ENCODE results near the gene VPS37D. TPM values are rescaled to one million over a fixed set of nuclear protein-coding genes. Genes with fewer than 3 reads are reported as not detected.

VPS37D gene
- total and polyA plus RNA-seq, 2 of the 4 experiments (the other 2 are of a cell fraction) = 2.3 to 3.1 TPM

DNA sequence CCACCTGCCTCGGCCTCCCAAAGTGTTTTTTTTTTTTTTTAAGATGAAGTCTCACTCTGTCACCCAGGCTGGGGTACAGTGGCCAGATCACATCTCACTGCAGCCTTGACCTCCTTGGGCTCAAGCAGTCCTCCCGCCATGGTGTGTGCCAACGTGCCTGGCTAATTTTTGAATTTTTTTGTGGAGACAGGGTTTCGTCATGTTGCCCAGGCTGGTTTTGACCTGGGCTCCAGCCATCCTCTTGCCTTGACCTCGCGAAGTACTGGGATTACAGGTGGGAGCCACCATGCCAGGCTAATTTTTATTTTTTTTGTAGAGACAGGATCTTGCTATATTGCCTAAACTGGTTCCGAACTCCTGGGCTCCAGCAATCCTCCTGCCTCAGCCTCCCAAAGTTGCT lies 34.3 kb upstream of the VPS37D start:
- H2BK5ac ChIP-seq (ENCODE audit: low read depth, low read length, poor library complexity, severe bottlenecking) = no peak overlapping the region
- no peak overlapping the region for H3K4me2 ChIP-seq (ENCODE audit: low read depth, low read length)
- no peak for ATAC-seq (ENCODE audit: low read depth)
- peaks cover 4% of the 10 kb centered on the region; the same call in 1 of the 2 replicates for H3K4me1 ChIP-seq (ENCODE audit: control insufficient read depth, insufficient read depth, low read length)
- DNase-seq = no peak
- ChIA-PET CTCF (no interaction called here), POLR2A (ENCODE audit: unreplicated experiment) (interaction anchor here (0.6 kb wide), 1 partner anchor 283 kb away, joined by 3 read pairs; no protein-coding TSS in a partner anchor)
- H3K4ac ChIP-seq (ENCODE audit: low read depth, low read length) = no peak overlapping the region
- no peak overlapping the region for H2BK120ac ChIP-seq (ENCODE audit: low read depth, low read length)
- no peak overlapping the region for H4K5ac ChIP-seq (ENCODE audit: low read depth, low read length)
- no peak overlapping the region for H2BK15ac ChIP-seq (ENCODE audit: low read depth, low read length)
- H4K91ac ChIP-seq (ENCODE audit: insufficient read depth, low read depth, low read length) = no peak overlapping the region
- no peak overlapping the region for H2BK20ac ChIP-seq (ENCODE audit: low read depth, low read length)
- no peak overlapping the region for H2AK5ac ChIP-seq (ENCODE audit: low read depth, low read length)
- no peaks in the 10 kb centered on the region for H3K9me1 ChIP-seq (ENCODE audit: insufficient read depth, low read length)
- WGBS, 2 experiments (ENCODE audit: extremely low coverage in 2 of 2, insufficient read length in 1 of 2) = no CpG with 5 or more reads among the region's 7 CpGs
- no peak overlapping the region for H3K56ac ChIP-seq (ENCODE audit: extremely low read depth, insufficient read depth, low read length)
- H3K27me3 ChIP-seq (ENCODE audit: control insufficient read depth, insufficient read depth, low read length) = peaks cover 26% of the 10 kb centered on the region
- no peak overlapping the region for H3K27ac ChIP-seq (ENCODE audit: insufficient read depth, low read length)
- H3K36me3 ChIP-seq (ENCODE audit: control insufficient read depth, insufficient read depth, low read length) = no peaks in the 10 kb centered on the region
- no peak overlapping the region for H3K9ac ChIP-seq (ENCODE audit: low read depth, low read length)
- H3K79me1 ChIP-seq (ENCODE audit: low read depth in 1 of 2, low read length in 2 of 2) = no peaks in the 10 kb centered on the region
- H3K4me3 ChIP-seq (ENCODE audit: insufficient read depth, low read depth, low read length) = no peak overlapping the region
- dilution Hi-C loops (cut with HindIII; ENCODE audit: low sequenced_read_pairs, unreplicated experiment) (no loop called here), intact Hi-C loops (cut with micrococcal nuclease) (no loop called here), in situ Hi-C loops (cut with MboI; ENCODE audit: low sequenced_read_pairs) (no loop called here)
- no peak for TF ChIP-seq MAFK (IDR thresholded peaks at IDR 0.05; ENCODE audit: low read depth, low read length)
- no peak for TF ChIP-seq MXI1 (IDR thresholded peaks at IDR 0.05; ENCODE audit: borderline replicate concordance, low read depth, low read length)
- no peak for TF ChIP-seq RFX5 (IDR thresholded peaks at IDR 0.05; ENCODE audit: low read depth, low read length)
- TF ChIP-seq FOS (IDR thresholded peaks at IDR 0.05; ENCODE audit: low read depth, low read length) = no peak
- TF ChIP-seq MAZ (IDR thresholded peaks at IDR 0.05; ENCODE audit: borderline replicate concordance, low read depth, low read length) = no peak
- no peak for TF ChIP-seq SMC3 (IDR thresholded peaks at IDR 0.05; ENCODE audit: low read depth, low read length)
- no peak for TF ChIP-seq POLR2A (IDR thresholded peaks at IDR 0.05; ENCODE audit: low read depth, low read length)
- no peak for TF ChIP-seq RAD21 (IDR thresholded peaks at IDR 0.05; ENCODE audit: low read length)
- no peak for TF ChIP-seq BHLHE40 (IDR thresholded peaks at IDR 0.05; ENCODE audit: low read depth, low read length)
- no peak for TF ChIP-seq NFE2L2 (IDR thresholded peaks at IDR 0.05; ENCODE audit: low read depth, low read length)
- TF ChIP-seq, protein P1, sequence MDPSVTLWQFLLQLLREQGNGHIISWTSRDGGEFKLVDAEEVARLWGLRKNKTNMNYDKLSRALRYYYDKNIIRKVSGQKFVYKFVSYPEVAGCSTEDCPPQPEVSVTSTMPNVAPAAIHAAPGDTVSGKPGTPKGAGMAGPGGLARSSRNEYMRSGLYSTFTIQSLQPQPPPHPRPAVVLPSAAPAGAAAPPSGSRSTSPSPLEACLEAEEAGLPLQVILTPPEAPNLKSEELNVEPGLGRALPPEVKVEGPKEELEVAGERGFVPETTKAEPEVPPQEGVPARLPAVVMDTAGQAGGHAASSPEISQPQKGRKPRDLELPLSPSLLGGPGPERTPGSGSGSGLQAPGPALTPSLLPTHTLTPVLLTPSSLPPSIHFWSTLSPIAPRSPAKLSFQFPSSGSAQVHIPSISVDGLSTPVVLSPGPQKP (IDR thresholded peaks at IDR 0.05; ENCODE audit: borderline replicate concordance, low read depth, low read length) = no peak
- no peak for TF ChIP-seq CEBPB (IDR thresholded peaks at IDR 0.05; ENCODE audit: low read depth, low read length)
- TF ChIP-seq, protein P2, sequence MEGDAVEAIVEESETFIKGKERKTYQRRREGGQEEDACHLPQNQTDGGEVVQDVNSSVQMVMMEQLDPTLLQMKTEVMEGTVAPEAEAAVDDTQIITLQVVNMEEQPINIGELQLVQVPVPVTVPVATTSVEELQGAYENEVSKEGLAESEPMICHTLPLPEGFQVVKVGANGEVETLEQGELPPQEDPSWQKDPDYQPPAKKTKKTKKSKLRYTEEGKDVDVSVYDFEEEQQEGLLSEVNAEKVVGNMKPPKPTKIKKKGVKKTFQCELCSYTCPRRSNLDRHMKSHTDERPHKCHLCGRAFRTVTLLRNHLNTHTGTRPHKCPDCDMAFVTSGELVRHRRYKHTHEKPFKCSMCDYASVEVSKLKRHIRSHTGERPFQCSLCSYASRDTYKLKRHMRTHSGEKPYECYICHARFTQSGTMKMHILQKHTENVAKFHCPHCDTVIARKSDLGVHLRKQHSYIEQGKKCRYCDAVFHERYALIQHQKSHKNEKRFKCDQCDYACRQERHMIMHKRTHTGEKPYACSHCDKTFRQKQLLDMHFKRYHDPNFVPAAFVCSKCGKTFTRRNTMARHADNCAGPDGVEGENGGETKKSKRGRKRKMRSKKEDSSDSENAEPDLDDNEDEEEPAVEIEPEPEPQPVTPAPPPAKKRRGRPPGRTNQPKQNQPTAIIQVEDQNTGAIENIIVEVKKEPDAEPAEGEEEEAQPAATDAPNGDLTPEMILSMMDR (conservative IDR thresholded peaks at IDR 0.05; ENCODE audit: low read depth, low read length) = no peak
- no peak for TF ChIP-seq CHD1 (IDR thresholded peaks at IDR 0.05; ENCODE audit: low read depth, low read length)
- TF ChIP-seq, protein P3, sequence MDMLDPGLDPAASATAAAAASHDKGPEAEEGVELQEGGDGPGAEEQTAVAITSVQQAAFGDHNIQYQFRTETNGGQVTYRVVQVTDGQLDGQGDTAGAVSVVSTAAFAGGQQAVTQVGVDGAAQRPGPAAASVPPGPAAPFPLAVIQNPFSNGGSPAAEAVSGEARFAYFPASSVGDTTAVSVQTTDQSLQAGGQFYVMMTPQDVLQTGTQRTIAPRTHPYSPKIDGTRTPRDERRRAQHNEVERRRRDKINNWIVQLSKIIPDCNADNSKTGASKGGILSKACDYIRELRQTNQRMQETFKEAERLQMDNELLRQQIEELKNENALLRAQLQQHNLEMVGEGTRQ (IDR thresholded peaks at IDR 0.05; ENCODE audit: low read depth, low read length) = no peak
- TF ChIP-seq RCOR1 (IDR thresholded peaks at IDR 0.05; ENCODE audit: insufficient replicate concordance, low read length) = no peak
- no peak overlapping the region for H3K14ac ChIP-seq (replicated peaks; ENCODE audit: low read depth, low read length)
- no peaks in the 10 kb centered on the region for H4K20me1 ChIP-seq (ENCODE audit: insufficient read depth, low read length)
- no peak overlapping the region for H3K18ac ChIP-seq (ENCODE audit: low read depth, low read length)
- no peaks in the 10 kb centered on the region for H3K9me3 ChIP-seq (ENCODE audit: control insufficient read depth, insufficient read depth, low read length)
- no peak overlapping the region for H3K23ac ChIP-seq (ENCODE audit: low read depth, low read length)
- H4K8ac ChIP-seq (ENCODE audit: low read depth in 2 of 2, low read length in 2 of 2) = no peak overlapping the region
- H2AFZ ChIP-seq (replicated peaks; ENCODE audit: low read length, poor library complexity) = no peak overlapping the region
- BruUV-seq (replicated peaks) = no TSS peak
- no peak overlapping the region for H2AK9ac ChIP-seq (replicated peaks; ENCODE audit: low read depth, low read length, poor library complexity)

Measured in IMR-90 (cell line).